Large intestine (tissue), 3 donors: ENCODE data around the gene CDYL2. TPM values are rescaled to one million over a fixed set of nuclear protein-coding genes. Genes with fewer than 3 reads are reported as not detected.

Experiments used
- DNase-seq, 2 donors: peaks; one replicate each; pipeline versions ENCODE4 v3.0.0 to v3.0.0-alpha.2; 2013
- H3K27ac ChIP-seq: one replicate; pipeline ENCODE4 v1.5.1; 2013; ENCODE audit warnings: low read length
- H3K27me3 ChIP-seq: 2 replicates; pipeline ENCODE4 v1.6.1; 2013; ENCODE audit warnings: low read length; ENCODE audit not compliant: control insufficient read depth, insufficient read depth
- H3K36me3 ChIP-seq: 2 replicates; pipeline ENCODE4 v1.6.1; 2013; ENCODE audit warnings: low read length; ENCODE audit not compliant: control insufficient read depth, insufficient read depth
- H3K4me1 ChIP-seq: one replicate; pipeline ENCODE4 v1.6.1; 2013; ENCODE audit warnings: low read length; ENCODE audit not compliant: control insufficient read depth, insufficient read depth
- H3K4me3 ChIP-seq: one replicate; pipeline ENCODE4 v1.5.1; 2013; ENCODE audit warnings: low read length
- H3K9me3 ChIP-seq: one replicate; pipeline ENCODE4 v1.6.1; 2013; ENCODE audit warnings: mild to moderate bottlenecking, low read depth, low read length, moderate library complexity; ENCODE audit not compliant: control insufficient read depth
- WGBS: methylation state at CpG from one replicate; pipeline ENCODE4 v1.1.5; 2013; ENCODE audit warnings: low lambda C conversion rate; ENCODE audit not compliant: insufficient coverage; 5-methylcytosine and 5-hydroxymethylcytosine counted together
- polyA plus RNA-seq: library from polyadenylated mRNA; unstranded; fragments of 120-200 nt; gene quantifications from one replicate; pipeline ENCODE4 v1.2.1, GENCODE V29; 2013

CDYL2 gene
- polyA plus RNA-seq, 1 donor = 5.1 TPM

- DNase-seq = no peak
- no peaks in the 10 kb centered on the region for H3K36me3 ChIP-seq
- H3K27me3 ChIP-seq = no peaks in the 10 kb centered on the region
- H3K9me3 ChIP-seq = no peaks in the 10 kb centered on the region
- no peak overlapping the region for H3K4me3 ChIP-seq
- H3K4me1 ChIP-seq = no peaks in the 10 kb centered on the region
- H3K27ac ChIP-seq = no peak overlapping the region
Observed at GRCh38 chr16:80812593-80812992, 8.2 kb upstream of the CDYL2 start.

- Histone ChIP-seq H3K4me3 (no peak overlapping the region), H3K27me3 (peaks cover 13% of the 10 kb centered on the region), H3K27ac (no peak overlapping the region), H3K9me3 (no peaks in the 10 kb centered on the region), H3K36me3 (no peaks in the 10 kb centered on the region), H3K4me1 (no peaks in the 10 kb centered on the region)
- DNase-seq = no peak
- WGBS = 100% methylated on average over 1 of the region's 2 CpGs
Observed at GRCh38 chr16:80809366-80809765, 5.0 kb upstream of the CDYL2 start.

- WGBS = 83% methylated on average over 1 of the region's 3 CpGs
- Histone ChIP-seq H3K27ac (no peak overlapping the region), H3K36me3 (no peaks in the 10 kb centered on the region), H3K4me3 (no peak overlapping the region), H3K27me3 (peaks cover 13% of the 10 kb centered on the region), H3K9me3 (no peaks in the 10 kb centered on the region), H3K4me1 (no peaks in the 10 kb centered on the region)
- no peak for DNase-seq
Observed at GRCh38 chr16:80807906-80808305, 3.5 kb upstream of the CDYL2 start.

- DNase-seq = no peak
- H3K27ac ChIP-seq = no peak overlapping the region
- H3K9me3 ChIP-seq = no peaks in the 10 kb centered on the region
- peaks cover 13% of the 10 kb centered on the region for H3K27me3 ChIP-seq
- H3K36me3 ChIP-seq = no peaks in the 10 kb centered on the region
- no CpG with 5 or more reads among the region's 5 CpGs for WGBS
- no peak overlapping the region for H3K4me3 ChIP-seq
- H3K4me1 ChIP-seq = no peaks in the 10 kb centered on the region
Observed at GRCh38 chr16:80806927-80807340, 2.5 kb upstream of the CDYL2 start.

GRCh38 chr16:80806289-80806688 is 1.9 kb upstream of the CDYL2 start:
- Histone ChIP-seq H3K4me3 (no peak overlapping the region), H3K9me3 (no peaks in the 10 kb centered on the region), H3K36me3 (no peaks in the 10 kb centered on the region), H3K27ac (no peak overlapping the region), H3K4me1 (no peaks in the 10 kb centered on the region), H3K27me3 (peaks cover 13% of the 10 kb centered on the region)
- WGBS = 100% methylated on average over 1 of the region's 1 CpG
- no peak for DNase-seq

GRCh38 chr16:80804056-80804525 is 307 bp downstream of the CDYL2 start:
- Histone ChIP-seq H3K27me3 (peaks cover 13% of the 10 kb centered on the region), H3K4me1 (no peaks in the 10 kb centered on the region), H3K27ac (peak overlapping the region; percentile 33), H3K36me3 (no peaks in the 10 kb centered on the region), H3K4me3 (peak overlapping the region; percentile 59), H3K9me3 (no peaks in the 10 kb centered on the region)
- peak; percentile 44 to 77 for DNase-seq
- WGBS = no CpG with 5 or more reads among the region's 80 CpGs

- WGBS = no CpG with 5 or more reads among the region's 87 CpGs
- DNase-seq = peak in 1 of 2 donors; percentile 41
- H3K27ac ChIP-seq = no peak overlapping the region
- no peaks in the 10 kb centered on the region for H3K4me1 ChIP-seq
- H3K27me3 ChIP-seq = peaks cover 13% of the 10 kb centered on the region
- H3K9me3 ChIP-seq = no peaks in the 10 kb centered on the region
- H3K4me3 ChIP-seq = peak overlapping the region; percentile 56
- no peaks in the 10 kb centered on the region for H3K36me3 ChIP-seq
Observed at GRCh38 chr16:80803339-80804055, 901 bp downstream of the CDYL2 start.

GRCh38 chr16:80802902-80803301 is 1.5 kb downstream of the CDYL2 start:
- Histone ChIP-seq H3K36me3 (no peaks in the 10 kb centered on the region), H3K4me3 (peak overlapping the region; percentile 23), H3K27me3 (peaks cover 13% of the 10 kb centered on the region)

GRCh38 chr16:80802138-80802537 is 2.3 kb downstream of the CDYL2 start:
- Histone ChIP-seq H3K4me3 (no peak overlapping the region), H3K27ac (no peak overlapping the region), H3K27me3 (peaks cover 13% of the 10 kb centered on the region), H3K36me3 (no peaks in the 10 kb centered on the region), H3K4me1 (no peaks in the 10 kb centered on the region), H3K9me3 (no peaks in the 10 kb centered on the region)
- WGBS = 80% methylated on average over 1 of the region's 4 CpGs
- DNase-seq = no peak

More at GRCh38 chr16:80802902-80803301, 1.5 kb downstream of the CDYL2 start:
- no peaks in the 10 kb centered on the region for H3K9me3 ChIP-seq
- H3K27ac ChIP-seq = no peak overlapping the region
- WGBS = no CpG with 5 or more reads among the region's 7 CpGs
- no peak for DNase-seq
- H3K4me1 ChIP-seq = no peaks in the 10 kb centered on the region

- Histone ChIP-seq H3K9me3 (no peaks in the 10 kb centered on the region), H3K4me1 (no peaks in the 10 kb centered on the region), H3K27me3 (no peaks in the 10 kb centered on the region), H3K4me3 (no peak overlapping the region), H3K27ac (no peak overlapping the region), H3K36me3 (no peaks in the 10 kb centered on the region)
- WGBS = 94% methylated on average over 2 of the region's 3 CpGs
- no peak for DNase-seq
Observed at GRCh38 chr16:80794071-80794470, 10.3 kb downstream of the CDYL2 start.

- Histone ChIP-seq H3K27me3 (no peaks in the 10 kb centered on the region), H3K36me3 (no peaks in the 10 kb centered on the region), H3K4me3 (no peak overlapping the region), H3K9me3 (no peaks in the 10 kb centered on the region), H3K4me1 (no peaks in the 10 kb centered on the region), H3K27ac (no peak overlapping the region)
- no peak for DNase-seq
- WGBS = 100% methylated on average over 1 of the region's 2 CpGs
Observed at GRCh38 chr16:80792031-80792430, 12.4 kb downstream of the CDYL2 start.
